AG04449 (cell line): Measurements from ENCODE around the gene KIF1B.
"Not testable (repeated sequence)": the region's sequence is repeated elsewhere in the genome, so short reads cannot be mapped to it uniquely, and the experiment has no call there.

ENCODE experiments used
- CTCF ChIA-PET: fragments of 350-600 bp; formaldehyde crosslinking; extraction: SDS; loops from one replicate; lab custom pipeline; 2021; ENCODE audit warnings: antibody characterized with exemption; lab: Yijun Ruan, JAX
- POLR2A ChIA-PET: fragments of 400-600, 350-600 bp; formaldehyde crosslinking; extraction: SDS; loops from one replicate; lab custom pipeline; 2020; ENCODE audit warnings: antibody characterized with exemption, inconsistent platforms; lab: Yijun Ruan, JAX
- DNase-seq: peaks from one replicate; pipeline ENCODE4 v3.0.0-alpha.2; 2010; ENCODE audit warnings: low read depth, low spot score
- H3K4me3 ChIP-seq: 2 replicates; pipeline ENCODE4 v1.5.1; 2011; ENCODE audit warnings: low read depth, mild to moderate bottlenecking, control low read depth, low read length
- TF ChIP-seq, protein P1 (sequence below): IDR thresholded peaks from one replicate; pipeline ENCODE4 v1.5.1; 2011; ENCODE audit warnings: mild to moderate bottlenecking, moderate library complexity, low read length, control low read depth, inconsistent platforms; ENCODE audit not compliant: insufficient read depth; ENCODE audit errors: missing control alignments

KIF1B gene

DNA sequence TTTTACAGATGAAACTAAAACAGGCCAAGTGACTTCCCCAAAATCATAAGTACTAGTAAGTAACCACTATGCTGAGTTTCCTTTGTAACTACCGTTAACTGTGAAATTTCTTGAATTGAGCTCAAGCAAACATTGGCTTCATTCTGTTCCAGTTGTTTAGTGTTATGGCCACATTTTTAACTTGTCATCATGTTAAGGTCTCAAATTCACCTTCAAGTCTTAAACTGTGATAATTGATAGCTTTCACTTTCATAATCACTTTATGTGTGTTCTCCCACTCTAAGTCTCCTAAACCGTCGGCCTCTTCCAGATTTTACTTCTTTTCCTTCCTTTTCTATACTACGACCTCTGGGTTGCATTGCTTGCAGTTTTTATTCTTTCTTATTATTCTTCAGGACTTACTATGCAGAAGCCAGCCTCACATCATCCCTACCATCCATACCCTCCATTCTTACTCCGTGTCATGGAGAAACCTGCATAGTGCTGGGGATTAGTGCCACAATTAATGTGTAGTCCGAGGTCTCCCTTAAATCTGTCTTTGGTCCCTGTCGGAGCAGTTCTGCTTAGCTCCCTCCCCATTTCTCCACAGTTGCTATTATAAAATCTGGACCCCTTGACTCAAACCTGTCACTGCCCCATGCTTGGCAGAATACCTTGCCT, 5.8 kb downstream of the KIF1B start:
- no peak for DNase-seq
- CTCF ChIA-PET = interaction anchor here (1.2 to 2.0 kb wide), 3 partner anchors 12 to 121 kb away, joined by 3 to 6 read pairs (median 3); no protein-coding TSS in a partner anchor
- POLR2A ChIA-PET = no interaction called here
- H3K4me3 ChIP-seq = no peak overlapping the region
- TF ChIP-seq, protein P1, sequence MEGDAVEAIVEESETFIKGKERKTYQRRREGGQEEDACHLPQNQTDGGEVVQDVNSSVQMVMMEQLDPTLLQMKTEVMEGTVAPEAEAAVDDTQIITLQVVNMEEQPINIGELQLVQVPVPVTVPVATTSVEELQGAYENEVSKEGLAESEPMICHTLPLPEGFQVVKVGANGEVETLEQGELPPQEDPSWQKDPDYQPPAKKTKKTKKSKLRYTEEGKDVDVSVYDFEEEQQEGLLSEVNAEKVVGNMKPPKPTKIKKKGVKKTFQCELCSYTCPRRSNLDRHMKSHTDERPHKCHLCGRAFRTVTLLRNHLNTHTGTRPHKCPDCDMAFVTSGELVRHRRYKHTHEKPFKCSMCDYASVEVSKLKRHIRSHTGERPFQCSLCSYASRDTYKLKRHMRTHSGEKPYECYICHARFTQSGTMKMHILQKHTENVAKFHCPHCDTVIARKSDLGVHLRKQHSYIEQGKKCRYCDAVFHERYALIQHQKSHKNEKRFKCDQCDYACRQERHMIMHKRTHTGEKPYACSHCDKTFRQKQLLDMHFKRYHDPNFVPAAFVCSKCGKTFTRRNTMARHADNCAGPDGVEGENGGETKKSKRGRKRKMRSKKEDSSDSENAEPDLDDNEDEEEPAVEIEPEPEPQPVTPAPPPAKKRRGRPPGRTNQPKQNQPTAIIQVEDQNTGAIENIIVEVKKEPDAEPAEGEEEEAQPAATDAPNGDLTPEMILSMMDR = no peak

DNA sequence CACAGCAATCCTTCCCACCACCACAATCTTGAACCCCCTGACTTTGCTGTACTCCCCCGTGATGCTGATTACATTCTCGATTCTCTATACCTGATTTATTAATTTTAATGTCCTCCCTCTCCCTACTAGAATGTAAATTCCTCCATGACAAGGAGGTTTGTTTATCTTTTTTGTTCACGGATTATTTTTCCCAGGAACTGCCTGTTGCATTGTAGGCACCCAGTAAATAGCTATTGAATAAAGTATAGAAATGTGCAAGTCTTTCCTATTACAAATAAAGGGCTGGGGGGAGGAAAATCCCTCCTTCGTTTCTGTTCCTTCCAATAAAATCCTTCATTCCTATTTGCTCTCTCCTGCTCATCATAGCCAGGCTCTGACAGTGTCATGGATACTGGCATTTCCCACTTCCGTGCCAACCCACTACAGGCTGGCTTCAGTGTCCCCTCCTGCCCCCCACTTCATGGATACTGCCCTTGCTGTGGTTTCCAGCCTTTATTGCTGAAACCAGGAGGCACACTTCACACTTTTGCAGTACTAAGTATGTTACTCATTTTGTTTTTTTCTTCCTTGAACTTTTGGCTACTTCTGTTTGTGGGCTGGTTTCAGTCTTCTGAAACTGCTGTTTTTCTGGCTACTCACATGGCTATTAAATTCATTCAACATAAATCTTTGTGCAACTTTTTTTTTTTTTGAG, 7.5 kb downstream of the KIF1B start:
- TF ChIP-seq, protein P1 = no peak
- DNase-seq = no peak
- POLR2A ChIA-PET = interaction anchor here (0.7 kb wide), 1 partner anchor 8 kb away, joined by 3 read pairs; the partner anchor contains the start of gene KIF1B
- CTCF ChIA-PET = interaction anchor here (1.5 to 4.3 kb wide), 3 partner anchors 8 to 120 kb away, joined by 3 to 40 read pairs (median 3); partner anchors contain the start of gene KIF1B
- H3K4me3 ChIP-seq = no peak overlapping the region

DNA sequence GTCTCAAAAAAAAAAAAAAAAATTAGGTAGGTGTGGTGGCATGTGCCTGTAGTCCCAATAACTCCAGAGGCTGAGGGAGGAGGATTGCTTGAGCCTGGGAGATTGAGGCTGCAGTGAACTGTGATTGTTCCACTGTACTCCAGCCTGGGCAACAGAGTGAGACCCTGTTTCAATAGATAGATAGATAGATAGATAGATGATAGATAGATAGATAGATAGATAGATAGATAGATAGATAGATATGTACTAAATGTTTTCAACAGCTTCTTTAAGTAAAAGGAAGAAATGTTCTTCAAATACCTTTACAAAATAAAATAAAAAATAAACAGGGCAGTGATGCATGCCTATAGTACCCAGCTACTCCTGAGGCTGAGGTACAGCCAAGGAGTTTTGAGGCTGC, 9.8 kb downstream of the KIF1B start:
- H3K4me3 ChIP-seq = no peak overlapping the region
- ChIA-PET POLR2A (interaction anchor here (1.5 to 1.9 kb wide), 2 partner anchors 10 to 34 kb away, joined by 3 to 10 read pairs; partner anchors contain the start of gene KIF1B), CTCF (interaction anchor here (1.1 to 4.3 kb wide), 2 partner anchors 11 to 29 kb away, joined by 3 to 40 read pairs; partner anchors contain the start of gene KIF1B)
- no peak for DNase-seq
- TF ChIP-seq, protein P1 = no peak

DNA sequence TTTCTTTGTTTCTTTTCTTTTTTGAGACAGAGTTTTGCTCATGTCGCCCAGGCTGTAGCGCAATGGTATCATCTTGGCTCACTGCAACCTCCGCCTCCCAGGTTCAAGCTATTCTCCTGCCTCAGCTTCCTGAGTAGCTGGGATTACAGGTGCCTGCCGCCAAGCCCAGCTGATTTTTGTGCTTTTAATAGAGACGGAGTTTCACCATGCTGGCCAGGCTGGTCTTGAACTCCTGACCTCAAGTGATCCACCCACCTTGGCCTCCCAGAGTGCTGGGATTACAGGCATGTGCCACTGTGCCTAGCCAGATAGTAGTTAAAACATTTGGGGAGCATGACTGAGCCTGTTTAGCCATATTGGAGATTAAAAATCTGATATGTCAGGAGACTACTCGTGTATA, 10.3 kb downstream of the KIF1B start:
- ChIA-PET POLR2A (interaction anchor here (1.5 to 1.9 kb wide), 2 partner anchors 10 to 33 kb away, joined by 3 to 10 read pairs; partner anchors contain the start of gene KIF1B), CTCF (interaction anchor here (1.1 to 4.3 kb wide), 2 partner anchors 11 to 29 kb away, joined by 3 to 40 read pairs; partner anchors contain the start of gene KIF1B)
- H3K4me3 ChIP-seq, DNase-seq: not testable (repeated sequence)

DNA sequence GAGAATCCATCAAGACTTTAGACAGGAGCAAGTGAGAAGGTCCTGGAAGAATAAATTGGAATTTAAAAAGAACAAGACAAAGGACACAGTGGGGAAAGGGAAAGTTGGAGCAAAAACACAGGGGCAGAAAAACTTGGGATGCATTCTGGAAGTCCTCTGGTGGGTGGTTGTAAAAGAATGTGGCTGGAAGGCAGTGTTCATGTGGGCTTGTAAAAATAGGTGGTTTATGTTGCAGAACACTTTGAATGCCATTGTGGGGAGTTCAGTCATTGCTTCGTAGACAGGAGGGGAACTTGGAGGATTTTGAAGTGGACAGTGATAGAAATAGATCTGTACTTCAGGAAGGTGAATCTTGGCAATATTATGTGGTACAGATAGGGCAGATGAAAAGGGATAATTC, 15.2 kb downstream of the KIF1B start:
- ChIA-PET CTCF (interaction anchor here (1.2 to 6.1 kb wide), 3 partner anchors 12 to 28 kb away, joined by 3 to 52 read pairs (median 3); partner anchors contain the start of gene KIF1B), POLR2A (no interaction called here)
- TF ChIP-seq, protein P1 = no peak
- DNase-seq = no peak
- no peak overlapping the region for H3K4me3 ChIP-seq

DNA sequence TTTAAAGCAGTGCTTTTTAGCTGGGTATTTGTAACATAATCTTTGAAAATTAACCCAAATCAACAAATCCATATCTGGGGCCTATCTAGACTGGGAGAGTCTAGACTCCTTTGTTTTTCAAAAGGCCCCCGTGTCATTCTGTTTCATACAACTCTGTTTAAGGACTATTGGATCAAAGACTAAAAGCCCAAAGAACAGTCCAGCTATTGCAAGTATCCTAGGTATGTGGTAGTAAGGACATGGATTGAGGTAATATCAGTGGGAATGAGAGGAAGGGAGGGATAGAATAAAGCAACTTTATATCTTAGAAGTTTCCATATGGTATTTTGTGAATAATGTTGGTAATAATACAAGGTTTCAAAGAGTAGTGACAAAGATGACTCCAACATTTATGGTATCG, 18.2 kb downstream of the KIF1B start:
- ChIA-PET CTCF (interaction anchor here (1.5 to 6.1 kb wide), 3 partner anchors 9 to 278 kb away, joined by 5 to 52 read pairs (median 7); partner anchors contain the start of gene KIF1B), POLR2A (interaction anchor here (1.0 kb wide), 1 partner anchor 18 kb away, joined by 5 read pairs; the partner anchor contains the start of gene KIF1B)
- DNase-seq = no peak
- TF ChIP-seq, protein P1 = no peak
- no peak overlapping the region for H3K4me3 ChIP-seq
